GM12891 (cell line): ENCODE measurements around the gene IL4R.

Experiments
- POLR2A ChIP-seq: IDR thresholded peaks from 2 replicates; pipeline ENCODE4 v1.6.1; 2011; ENCODE audit warnings: low read depth, low read length, control low read depth
- POLR2AphosphoS5 ChIP-seq: IDR thresholded peaks from 2 replicates; pipeline ENCODE4 v1.6.1; 2011; ENCODE audit warnings: low read depth, low read length, control low read depth
- SPI1 ChIP-seq: IDR thresholded peaks from 2 replicates; pipeline ENCODE4 v1.6.1; 2011; ENCODE audit warnings: low read depth, low read length, control low read depth
- TAF1 ChIP-seq: IDR thresholded peaks from 2 replicates; pipeline ENCODE4 v1.6.1; 2011; ENCODE audit warnings: low read depth, low read length, control low read depth

DNA sequence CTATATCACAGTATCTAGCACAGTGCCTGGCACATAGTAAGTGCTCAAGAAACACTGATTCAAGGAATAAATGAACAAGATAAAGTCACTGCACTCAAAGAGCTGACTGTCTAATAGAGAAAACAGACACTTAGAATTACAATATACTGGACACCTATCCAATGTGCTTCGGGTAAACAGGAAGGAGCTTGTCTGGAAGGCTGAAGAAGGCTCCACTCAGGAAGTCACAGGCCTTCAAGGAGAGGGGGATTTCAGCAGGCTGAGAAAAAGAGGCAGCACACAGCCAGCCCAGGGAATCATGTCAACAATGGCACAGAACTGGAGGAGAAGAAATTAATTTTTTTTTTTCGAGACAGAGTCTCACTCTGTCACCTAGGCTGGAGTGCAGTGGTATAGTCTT lies 9.7 kb upstream of the IL4R start:
- TF ChIP-seq POLR2A (no peak), POLR2AphosphoS5 (no peak), SPI1 (no peak), TAF1 (no peak)
